ENCODE results near the gene CS.
"Not testable (repeated sequence)": the region's sequence is repeated elsewhere in the genome, so short reads cannot be mapped to it uniquely, and the experiment has no call there.

GRCh38 chr12:56272468-56272867 is 27.7 kb downstream of the CS start:
- TF ChIP-seq EZH2 (IDR thresholded peaks at IDR 0.05; ENCODE audit: borderline replicate concordance); CTCF (IDR thresholded peaks at IDR 0.05; ENCODE audit: poor library complexity): not testable (repeated sequence)
